ENCODE data around the gene KSR2.

GRCh38 chr12:117689857-117690256 is 278.9 kb downstream of the KSR2 start:
- no peak for TF ChIP-seq CTCF (IDR thresholded peaks at IDR 0.05; ENCODE audit: low read depth, low read length, poor library complexity, severe bottlenecking)
- no peak for TF ChIP-seq EZH2phosphoT487 (IDR thresholded peaks at IDR 0.05; ENCODE audit: borderline replicate concordance, low read length)
